Progenitor cell of endocrine pancreas (in vitro differentiated cells): ENCODE measurements around the gene ENAH. TPM values are rescaled to one million over a fixed set of nuclear protein-coding genes. Genes with fewer than 3 reads are reported as not detected.

Source experiments
- DNase-seq: peaks from one replicate; pipeline ENCODE4 v3.0.0; 2021; ENCODE audit warnings: low spot score; ENCODE audit not compliant: unreplicated experiment
- H3K27ac Mint-ChIP-seq: 2 replicates; pipeline ENCODE4 v1.8.0; 2021; ENCODE audit warnings: mild to moderate bottlenecking, moderate library complexity, mixed read lengths
- H3K27me3 Mint-ChIP-seq: 2 replicates; pipeline ENCODE4 v1.8.0; 2021; ENCODE audit warnings: mixed read lengths
- H3K36me3 Mint-ChIP-seq: 2 replicates; pipeline ENCODE4 v1.8.0; 2022; ENCODE audit warnings: mixed read lengths; ENCODE audit not compliant: insufficient read depth
- H3K4me1 Mint-ChIP-seq: 2 replicates; pipeline ENCODE4 v1.8.0; 2021; ENCODE audit warnings: low read depth, mixed read lengths
- H3K4me3 Mint-ChIP-seq: 2 replicates; pipeline ENCODE4 v1.8.0; 2021; ENCODE audit warnings: low read depth, mild to moderate bottlenecking, moderate library complexity, mixed read lengths
- H3K9me3 Mint-ChIP-seq: 2 replicates; pipeline ENCODE4 v1.8.0; 2021; ENCODE audit warnings: low read depth, mixed read lengths
- CTCF ChIP-seq: fragments of 200-600 bp; sonication (generic); IDR thresholded peaks from one replicate; pipeline ENCODE4 v1.5.0; 2021; ENCODE audit warnings: antibody characterized with exemption, mild to moderate bottlenecking; ENCODE audit not compliant: unreplicated experiment
- total RNA-seq: library from RNA; stranded (reverse); gene quantifications from 2 replicates; pipeline ENCODE4 v1.2.1, GENCODE V29; 2021

Gene ENAH
- total RNA-seq, 1 donor from 2014 or later, result 217 TPM

- no peak for TF ChIP-seq CTCF
- H3K36me3 Mint-ChIP-seq, result peaks cover 3% of the 10 kb centered on the region
- H3K4me1 Mint-ChIP-seq, result peaks cover 36% of the 10 kb centered on the region
- H3K9me3 Mint-ChIP-seq, result no peaks in the 10 kb centered on the region
- H3K27ac Mint-ChIP-seq, result peak overlapping the region; percentile 90
- DNase-seq, result no peak
- no peaks in the 10 kb centered on the region for H3K27me3 Mint-ChIP-seq
- H3K4me3 Mint-ChIP-seq, result no peak overlapping the region
Observed at GRCh38 chr1:225578251-225578977, 74.5 kb downstream of the ENAH start.

- H3K4me1 Mint-ChIP-seq, result peaks cover 41% of the 10 kb centered on the region
- no peak for DNase-seq
- TF ChIP-seq CTCF, result no peak
- no peaks in the 10 kb centered on the region for H3K27me3 Mint-ChIP-seq
- H3K36me3 Mint-ChIP-seq, result no peaks in the 10 kb centered on the region
- no peaks in the 10 kb centered on the region for H3K9me3 Mint-ChIP-seq
- H3K4me3 Mint-ChIP-seq, result no peak overlapping the region
- peak overlapping the region; percentile 38 for H3K27ac Mint-ChIP-seq
Observed at GRCh38 chr1:225577241-225577640, 75.7 kb downstream of the ENAH start.

GRCh38 chr1:225573216-225573615, 79.7 kb downstream of the ENAH start:
- Mint-ChIP-seq H3K4me1 (peaks cover 27% of the 10 kb centered on the region), H3K9me3 (no peaks in the 10 kb centered on the region), H3K36me3 (no peaks in the 10 kb centered on the region), H3K27ac (no peak overlapping the region), H3K4me3 (no peak overlapping the region), H3K27me3 (no peaks in the 10 kb centered on the region)
- no peak for DNase-seq
- TF ChIP-seq CTCF, result no peak

DNA sequence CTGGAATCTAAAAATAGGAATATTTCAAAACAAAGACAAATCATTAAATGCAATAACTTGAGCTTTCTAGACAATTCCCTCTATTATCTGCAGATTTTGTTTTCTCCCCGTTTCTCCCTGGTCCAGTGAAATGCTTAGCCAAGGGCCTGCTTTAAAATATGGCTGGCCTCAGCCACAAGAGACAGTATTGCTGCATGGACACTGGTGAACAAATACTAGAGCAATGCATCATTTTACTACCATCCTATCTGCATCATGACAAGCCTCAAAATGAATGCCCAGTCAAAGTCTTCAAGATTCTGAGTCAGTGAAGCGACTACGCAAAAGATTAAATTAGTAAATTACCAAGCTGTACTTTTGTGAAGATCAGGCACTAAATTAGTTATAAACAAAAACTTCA, 80.5 kb downstream of the ENAH start:
- TF ChIP-seq CTCF, result no peak
- H3K4me1 Mint-ChIP-seq, result peaks cover 22% of the 10 kb centered on the region
- no peak overlapping the region for H3K4me3 Mint-ChIP-seq
- H3K9me3 Mint-ChIP-seq, result no peaks in the 10 kb centered on the region
- DNase-seq, result no peak
- no peaks in the 10 kb centered on the region for H3K27me3 Mint-ChIP-seq
- H3K36me3 Mint-ChIP-seq, result no peaks in the 10 kb centered on the region
- no peak overlapping the region for H3K27ac Mint-ChIP-seq

DNA sequence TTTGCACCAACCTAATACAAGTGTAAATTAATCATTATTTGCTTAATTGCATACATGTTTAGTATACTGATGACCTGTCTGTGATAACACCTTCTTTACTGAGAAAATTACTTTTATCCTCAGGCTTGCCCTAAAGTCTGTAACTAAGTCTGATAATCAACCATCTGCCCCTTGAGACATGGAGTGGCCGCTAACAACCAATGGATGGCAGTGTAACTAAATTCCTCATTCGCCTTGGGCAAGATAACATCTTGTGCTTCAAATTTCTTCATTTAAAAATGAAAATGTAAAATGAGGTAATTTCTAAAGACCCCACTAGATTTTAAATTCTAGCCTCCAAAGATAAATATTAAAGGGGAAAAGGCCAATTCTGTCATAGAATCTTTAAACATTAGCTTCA, 85.1 kb downstream of the ENAH start:
- TF ChIP-seq CTCF, result peak; percentile 26
- H3K4me1 Mint-ChIP-seq, result peaks cover 14% of the 10 kb centered on the region
- H3K27me3 Mint-ChIP-seq, result no peaks in the 10 kb centered on the region
- H3K4me3 Mint-ChIP-seq, result no peak overlapping the region
- H3K9me3 Mint-ChIP-seq, result no peaks in the 10 kb centered on the region
- peaks cover 12% of the 10 kb centered on the region for H3K36me3 Mint-ChIP-seq
- H3K27ac Mint-ChIP-seq, result no peak overlapping the region
- DNase-seq, result no peak
